Stomach (tissue), 9 donors: ENCODE data around the gene NUFIP2. TPM values are rescaled to one million over a fixed set of nuclear protein-coding genes. Genes with fewer than 3 reads are reported as not detected.
"Not testable (repeated sequence)": the region's sequence is repeated elsewhere in the genome, so short reads cannot be mapped to it uniquely, and the experiment has no call there.

Experiments
- DNase-seq, 2 donors: peaks; one replicate each; pipeline versions ENCODE4 v3.0.0 to v3.0.0-alpha.2; 2013 to 2019
- H3K27ac ChIP-seq, 5 donors: fragments of 200-600 bp in 4 of 5; sonication (generic) in 4 of 5; one replicate each; pipeline ENCODE4 v1.5.1; 2013 to 2019; ENCODE audit warnings: mild to moderate bottlenecking in 1 of 5, moderate library complexity in 1 of 5
- H3K27me3 ChIP-seq, 3 donors: fragments of 200-600 bp; sonication (generic); one replicate each; pipeline ENCODE4 v1.5.1; 2017 to 2019; ENCODE audit warnings: mixed run types in 1 of 3
- H3K36me3 ChIP-seq, 4 donors: fragments of 200-600 bp; sonication (generic); 1 replicate in 3 of 4; 2 replicates in 1 of 4; pipeline ENCODE4 v1.5.1; 2016 to 2019
- H3K4me1 ChIP-seq, 4 donors: fragments of 200-600 bp; sonication (generic); one replicate each; pipeline ENCODE4 v1.5.1; 2016 to 2019
- H3K4me3 ChIP-seq, 4 donors: fragments of 200-600 bp; sonication (generic) in 3 of 4; one replicate each; pipeline ENCODE4 v1.5.1; 2016 to 2019; ENCODE audit warnings: mild to moderate bottlenecking in 1 of 4
- H3K9me3 ChIP-seq, 4 donors: fragments of 200-600 bp; sonication (generic); one replicate each; pipeline ENCODE4 v1.5.1; 2016 to 2019
- CTCF ChIP-seq, 7 experiments: fragments of 450-650 bp in 4 of 7; fragments of 200-600 bp in 3 of 7; sonication (generic) in 3 of 7; IDR thresholded peaks; one replicate each; pipeline ENCODE4 v1.5.1; 2016 to 2019; ENCODE audit warnings: antibody characterized with exemption in 7 of 7, control low read depth in 2 of 7, mild to moderate bottlenecking in 1 of 7
- EP300 ChIP-seq: sonication (generic); formaldehyde crosslinking; IDR thresholded peaks from one replicate; pipeline ENCODE4 v1.6.1; 2017; ENCODE audit warnings: antibody characterized with exemption
- POLR2A ChIP-seq, 4 donors: fragments of 450-650 bp; IDR thresholded peaks; one replicate each; pipeline ENCODE4 v1.6.1; 2016; ENCODE audit warnings: antibody characterized with exemption in 4 of 4, control low read depth in 2 of 4, mild to moderate bottlenecking in 1 of 4, moderate library complexity in 1 of 4
- POLR2AphosphoS5 ChIP-seq, 3 donors: sonication (generic); formaldehyde crosslinking; IDR thresholded peaks; one replicate each; pipeline ENCODE4 v1.6.1; 2016; ENCODE audit warnings: antibody characterized with exemption in 3 of 3
- WGBS, 5 donors: extraction: QIAGEN DNeasy Blood & Tissue Kit in 3 of 5; methylation state at CpG; one replicate each; pipeline versions ENCODE4 v1.1.5 to v1.1.7; 2013 to 2018; 5-methylcytosine and 5-hydroxymethylcytosine counted together
- intact Hi-C: fragments of 100-400 bp; cut with DNase I; formaldehyde crosslinking; loops from one replicate; pipeline ENCODE4 v1.15.1; 2023; ENCODE audit warnings: low total_unique reads
- polyA plus RNA-seq, 3 donors: library from polyadenylated mRNA; stranded (reverse); fragments of 200-250 nt; gene quantifications; one replicate each; pipeline ENCODE4 v1.2.3, GENCODE V29; 2013
- total RNA-seq, 5 donors: library from RNA; depleted of rRNA; stranded (reverse); fragments of >200 nt; gene quantifications; one replicate each; pipeline versions ENCODE4 v1.1.0 to v1.2.3, GENCODE V29; 2014 to 2016
- donor health status: healthy with polysubstance abuse.
- donor health status: Bipolar disorder and iron deficiency.
- donor health status: healthy.

The NUFIP2 gene
- total and polyA plus RNA-seq, 8 donors: 5.6 to 151 (median 27.8) TPM

GRCh38 chr17:29273924-29274323 lies 20.0 kb downstream of the NUFIP2 start:
- 15 to 57% (median 37%) methylated on average over 1 of the region's 1 CpG for WGBS, 5 donors
- H3K9me3 ChIP-seq: no peaks in the 10 kb centered on the region
- no peak for DNase-seq

GRCh38 chr17:29271980-29272379 lies 22.0 kb downstream of the NUFIP2 start:
- peaks cover 13 to 89% (median 69%) of the 10 kb centered on the region in 4 donors for H3K36me3 ChIP-seq
- DNase-seq, H3K4me3 ChIP-seq, intact Hi-C loops, H3K27ac ChIP-seq, H3K9me3 ChIP-seq, H3K27me3 ChIP-seq: not testable (repeated sequence)
- 88 to 93% (median 89%) methylated on average over 8 to 9 of the region's 9 CpGs for WGBS, 5 donors
- H3K4me1 ChIP-seq: peaks cover 22 to 69% (median 46%) of the 10 kb centered on the region in 4 donors

More at GRCh38 chr17:29273924-29274323, 20.0 kb downstream of the NUFIP2 start:
- Histone ChIP-seq H3K27ac (no peak overlapping the region), H3K4me1 (peaks cover 32 to 84% (median 60%) of the 10 kb centered on the region in 4 donors), H3K36me3 (peaks cover 17 to 82% (median 67%) of the 10 kb centered on the region in 4 donors), H3K4me3 (no peak overlapping the region), H3K27me3 (no peaks in the 10 kb centered on the region)
- intact Hi-C loops: no loop called here
- TF ChIP-seq EP300 (no peak), POLR2A (IDR thresholded peaks at IDR 0.05) (no peak), CTCF (IDR thresholded peaks at IDR 0.05) (no peak), POLR2AphosphoS5 (IDR thresholded peaks at IDR 0.05) (no peak)

- peaks cover 0 to 23% (median 12%) of the 10 kb centered on the region in 4 donors for H3K4me1 ChIP-seq
- no peaks in the 10 kb centered on the region for H3K27me3 ChIP-seq
- DNase-seq: no peak
- intact Hi-C loops: no loop called here
- peaks cover 44 to 96% (median 94%) of the 10 kb centered on the region in 4 donors for H3K36me3 ChIP-seq
- H3K9me3 ChIP-seq: no peaks in the 10 kb centered on the region
- H3K4me3 ChIP-seq: no peak overlapping the region
- H3K27ac ChIP-seq: no peak overlapping the region
- TF ChIP-seq EP300: no peak
- no peak for TF ChIP-seq POLR2A (IDR thresholded peaks at IDR 0.05)
- TF ChIP-seq POLR2AphosphoS5 (IDR thresholded peaks at IDR 0.05): no peak
- no peak for TF ChIP-seq CTCF (IDR thresholded peaks at IDR 0.05)
- WGBS, 5 donors: 73 to 79% (median 76%) methylated on average over 5 of the region's 5 CpGs
Measured at GRCh38 chr17:29263916-29264315, 30.0 kb downstream of the NUFIP2 start.

- H3K27ac ChIP-seq: peak overlapping the region in 4 of 5 donors; percentile 32 to 63 (median 45)
Measured at GRCh38 chr17:29257756-29258155, 36.2 kb downstream of the NUFIP2 start.

More at GRCh38 chr17:29257756-29258155, 36.2 kb downstream of the NUFIP2 start:
- Histone ChIP-seq H3K36me3 (peaks cover 16 to 44% (median 39%) of the 10 kb centered on the region in 4 donors), H3K4me1 (peaks cover 15 to 59% (median 45%) of the 10 kb centered on the region in 4 donors), H3K9me3 (no peaks in the 10 kb centered on the region), H3K27me3 (no peaks in the 10 kb centered on the region), H3K4me3 (no peak overlapping the region)
- intact Hi-C loops: no loop called here
- no peak for DNase-seq
- TF ChIP-seq CTCF (IDR thresholded peaks at IDR 0.05) (no peak), POLR2AphosphoS5 (IDR thresholded peaks at IDR 0.05) (no peak), EP300 (no peak), POLR2A (IDR thresholded peaks at IDR 0.05) (no peak)
- 58 to 84% (median 73%) methylated on average over 3 of the region's 3 CpGs for WGBS, 5 donors
